Measurements from ENCODE around the gene TSN.
"Not testable (repeated sequence)": the region's sequence is repeated elsewhere in the genome, so short reads cannot be mapped to it uniquely, and the experiment has no call there.

GRCh38 chr2:121807771-121808170, 52.3 kb downstream of the TSN start:
- not testable (repeated sequence) for TF ChIP-seq POLR2AphosphoS5 (IDR thresholded peaks at IDR 0.05; ENCODE audit: low read depth, low read length); EGR1 (IDR thresholded peaks at IDR 0.05; ENCODE audit: low read depth); CBX3 (IDR thresholded peaks at IDR 0.05; ENCODE audit: low read depth); CEBPB (IDR thresholded peaks at IDR 0.05; ENCODE audit: low read depth); EZH2 (IDR thresholded peaks at IDR 0.05); POLR2A (IDR thresholded peaks at IDR 0.05; ENCODE audit: borderline replicate concordance, extremely low read depth, insufficient read depth, insufficient read length); TCF7L2 (IDR thresholded peaks at IDR 0.05; ENCODE audit: borderline replicate concordance, extremely low read depth, insufficient read depth, insufficient read length); EZH2phosphoT487 (IDR thresholded peaks at IDR 0.05; ENCODE audit: borderline replicate concordance); ATF3 (IDR thresholded peaks at IDR 0.05)
- TF ChIP-seq, protein P1, sequence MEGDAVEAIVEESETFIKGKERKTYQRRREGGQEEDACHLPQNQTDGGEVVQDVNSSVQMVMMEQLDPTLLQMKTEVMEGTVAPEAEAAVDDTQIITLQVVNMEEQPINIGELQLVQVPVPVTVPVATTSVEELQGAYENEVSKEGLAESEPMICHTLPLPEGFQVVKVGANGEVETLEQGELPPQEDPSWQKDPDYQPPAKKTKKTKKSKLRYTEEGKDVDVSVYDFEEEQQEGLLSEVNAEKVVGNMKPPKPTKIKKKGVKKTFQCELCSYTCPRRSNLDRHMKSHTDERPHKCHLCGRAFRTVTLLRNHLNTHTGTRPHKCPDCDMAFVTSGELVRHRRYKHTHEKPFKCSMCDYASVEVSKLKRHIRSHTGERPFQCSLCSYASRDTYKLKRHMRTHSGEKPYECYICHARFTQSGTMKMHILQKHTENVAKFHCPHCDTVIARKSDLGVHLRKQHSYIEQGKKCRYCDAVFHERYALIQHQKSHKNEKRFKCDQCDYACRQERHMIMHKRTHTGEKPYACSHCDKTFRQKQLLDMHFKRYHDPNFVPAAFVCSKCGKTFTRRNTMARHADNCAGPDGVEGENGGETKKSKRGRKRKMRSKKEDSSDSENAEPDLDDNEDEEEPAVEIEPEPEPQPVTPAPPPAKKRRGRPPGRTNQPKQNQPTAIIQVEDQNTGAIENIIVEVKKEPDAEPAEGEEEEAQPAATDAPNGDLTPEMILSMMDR (IDR thresholded peaks at IDR 0.05 in 2 of 3, conservative IDR thresholded peaks at IDR 0.05 in 1 of 3; ENCODE audit: borderline replicate concordance in 1 of 3, insufficient read depth in 1 of 3, low read depth in 2 of 3, low read length in 2 of 3), result not testable (repeated sequence)
